Colonic mucosa (tissue), 4 donors: ENCODE results near the gene CNN3. TPM values are rescaled to one million over a fixed set of nuclear protein-coding genes. Genes with fewer than 3 reads are reported as not detected.

Source experiments
- DNase-seq: peaks from one replicate; pipeline ENCODE4 v3.0.0-alpha.2; 2020
- H3K27ac ChIP-seq: fragments of 200-600 bp; one replicate; pipeline ENCODE4 v1.8.0; 2021
- H3K27me3 ChIP-seq: fragments of 200-600 bp; one replicate; pipeline ENCODE4 v1.8.0; 2021
- H3K36me3 ChIP-seq: fragments of 200-600 bp; one replicate; pipeline ENCODE4 v1.8.0; 2021
- H3K4me1 ChIP-seq: fragments of 200-600 bp; one replicate; pipeline ENCODE4 v1.8.0; 2021; ENCODE audit warnings: mild to moderate bottlenecking
- H3K4me3 ChIP-seq: fragments of 200-600 bp; one replicate; pipeline ENCODE4 v1.8.0; 2021
- H3K9ac ChIP-seq, 2 donors: one replicate each; pipeline ENCODE4 v1.7.0; 2013; ENCODE audit warnings: control low read depth in 2 of 2, low read depth in 2 of 2, low read length in 2 of 2
- H3K9me3 ChIP-seq: fragments of 200-600 bp; one replicate; pipeline ENCODE4 v1.8.0; 2021
- intact Hi-C: fragments of 100-400 bp; cut with DNase I; formaldehyde crosslinking; loops from one replicate; pipeline ENCODE4 v1.14.1; 2022
- total RNA-seq, 2 donors: library from RNA; stranded (reverse); fragmentation: NEBNext Ultra II Directional in 1 of 2; extraction: Animal tissue kit (Norgen Biotek cat#: 25700) in 1 of 2; gene quantifications; one replicate each; pipeline ENCODE4 v1.2.1, GENCODE V29; 2021
- TF ChIP-seq, protein P1 (sequence below): fragments of 200-600 bp; IDR thresholded peaks from one replicate; pipeline ENCODE4 v1.8.0; 2022; ENCODE audit warnings: antibody characterized with exemption, mild to moderate bottlenecking
- donor health status: healthy.
- donor health status: DM: no; HTN: no; CAD: no.
- donor health status: DM: no; HTN: no; CAD: no.

The CNN3 gene
- total RNA-seq = 100 to 1,000 TPM; 117 to 164 TPM

GRCh38 chr1:94926915-94927404 is at the start of gene CNN3:
CNN3 (minus strand) TSS chr1:94927110; CDS start chr1:94926894, 216 bp downstream.
- H3K4me1 ChIP-seq = no peaks in the 10 kb centered on the region
- DNase-seq = peak; percentile 93
- TF ChIP-seq, protein P1, sequence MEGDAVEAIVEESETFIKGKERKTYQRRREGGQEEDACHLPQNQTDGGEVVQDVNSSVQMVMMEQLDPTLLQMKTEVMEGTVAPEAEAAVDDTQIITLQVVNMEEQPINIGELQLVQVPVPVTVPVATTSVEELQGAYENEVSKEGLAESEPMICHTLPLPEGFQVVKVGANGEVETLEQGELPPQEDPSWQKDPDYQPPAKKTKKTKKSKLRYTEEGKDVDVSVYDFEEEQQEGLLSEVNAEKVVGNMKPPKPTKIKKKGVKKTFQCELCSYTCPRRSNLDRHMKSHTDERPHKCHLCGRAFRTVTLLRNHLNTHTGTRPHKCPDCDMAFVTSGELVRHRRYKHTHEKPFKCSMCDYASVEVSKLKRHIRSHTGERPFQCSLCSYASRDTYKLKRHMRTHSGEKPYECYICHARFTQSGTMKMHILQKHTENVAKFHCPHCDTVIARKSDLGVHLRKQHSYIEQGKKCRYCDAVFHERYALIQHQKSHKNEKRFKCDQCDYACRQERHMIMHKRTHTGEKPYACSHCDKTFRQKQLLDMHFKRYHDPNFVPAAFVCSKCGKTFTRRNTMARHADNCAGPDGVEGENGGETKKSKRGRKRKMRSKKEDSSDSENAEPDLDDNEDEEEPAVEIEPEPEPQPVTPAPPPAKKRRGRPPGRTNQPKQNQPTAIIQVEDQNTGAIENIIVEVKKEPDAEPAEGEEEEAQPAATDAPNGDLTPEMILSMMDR = no peak
- H3K36me3 ChIP-seq = no peaks in the 10 kb centered on the region
- H3K9ac ChIP-seq = peak within 1 kb of the TSS; percentile 74 to 98
- peak within 1 kb of the TSS; percentile 98 for H3K27ac ChIP-seq
- no peaks in the 10 kb centered on the region for H3K9me3 ChIP-seq
- intact Hi-C loops = loop anchor here (5.0 kb wide), 1 partner anchor 65 kb away; no protein-coding TSS in a partner anchor
- H3K27me3 ChIP-seq = no peaks in the 10 kb centered on the region
- peak within 1 kb of the TSS; percentile 74 for H3K4me3 ChIP-seq

DNA sequence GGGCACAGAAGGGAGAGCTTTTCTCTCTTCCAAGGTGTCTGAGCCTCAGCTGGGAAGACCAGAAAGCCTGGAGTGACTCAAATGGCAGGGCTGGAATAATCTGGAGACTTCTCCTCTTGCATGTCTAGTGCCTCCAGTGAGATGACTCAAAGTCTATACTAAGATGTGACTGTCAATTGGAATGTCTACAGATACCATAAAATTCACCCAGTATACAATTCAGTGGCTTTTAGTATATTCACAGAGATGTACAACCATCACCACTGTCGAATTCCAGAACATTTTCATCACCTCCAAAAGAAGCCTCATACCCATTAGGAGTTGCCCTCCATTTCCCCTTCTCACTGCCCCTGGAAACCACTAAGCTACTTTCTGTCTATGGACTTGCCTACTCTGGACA is 47.9 kb upstream of the CNN3 start:
- no peak overlapping the region for H3K27ac ChIP-seq
- intact Hi-C loops = no loop called here

GRCh38 chr1:94974241-94974640 is 47.3 kb upstream of the CNN3 start:
- intact Hi-C loops = no loop called here
- Histone ChIP-seq H3K9ac (no peak overlapping the region), H3K4me1 (no peaks in the 10 kb centered on the region), H3K9me3 (no peaks in the 10 kb centered on the region), H3K27me3 (no peaks in the 10 kb centered on the region), H3K4me3 (no peak overlapping the region), H3K27ac (no peak overlapping the region), H3K36me3 (no peaks in the 10 kb centered on the region)
- TF ChIP-seq, protein P1 = no peak
- DNase-seq = no peak

More for the DNA sequence above, 47.9 kb upstream of the CNN3 start:
- TF ChIP-seq, protein P1 = no peak
- Histone ChIP-seq H3K36me3 (no peaks in the 10 kb centered on the region), H3K9me3 (no peaks in the 10 kb centered on the region), H3K9ac (no peak overlapping the region), H3K27me3 (no peaks in the 10 kb centered on the region), H3K4me1 (no peaks in the 10 kb centered on the region), H3K4me3 (no peak overlapping the region)
- DNase-seq = no peak

- intact Hi-C loops = no loop called here
- DNase-seq = no peak
- no peaks in the 10 kb centered on the region for H3K4me1 ChIP-seq
- TF ChIP-seq, protein P1 = no peak
- H3K9ac ChIP-seq = no peak overlapping the region
- no peaks in the 10 kb centered on the region for H3K36me3 ChIP-seq
- no peak overlapping the region for H3K4me3 ChIP-seq
- H3K27me3 ChIP-seq = no peaks in the 10 kb centered on the region
- H3K9me3 ChIP-seq = no peaks in the 10 kb centered on the region
- H3K27ac ChIP-seq = no peak overlapping the region
These were observed 46.5 kb upstream of the CNN3 start for GRCh38 chr1:94973309-94973922.

DNA sequence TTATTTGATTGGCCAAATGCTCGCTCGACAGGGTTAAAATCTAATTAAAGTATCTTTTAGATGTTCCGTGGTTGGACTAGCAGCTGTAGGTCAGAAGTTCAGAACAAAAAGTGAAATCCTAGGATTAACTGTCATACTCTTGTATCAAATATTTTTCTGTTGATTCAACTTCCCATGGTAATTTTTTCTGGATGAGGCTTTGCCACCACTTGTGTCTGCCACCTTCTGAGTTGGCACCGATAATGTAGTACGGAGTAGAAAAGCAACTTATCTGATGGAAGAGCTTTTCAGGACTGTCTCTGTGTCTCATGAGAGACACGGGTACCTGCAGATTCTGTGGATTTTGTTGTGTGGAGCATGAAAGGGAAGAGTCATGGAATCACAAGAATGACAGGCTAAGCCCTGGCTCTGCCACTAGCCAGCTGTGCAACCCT is 44.6 kb upstream of the CNN3 start:
- no peaks in the 10 kb centered on the region for H3K4me1 ChIP-seq
- no peaks in the 10 kb centered on the region for H3K36me3 ChIP-seq
- no peak for DNase-seq
- no peak overlapping the region for H3K27ac ChIP-seq
- intact Hi-C loops = no loop called here
- H3K4me3 ChIP-seq = no peak overlapping the region
- TF ChIP-seq, protein P1 = no peak
- H3K9ac ChIP-seq = no peak overlapping the region
- no peaks in the 10 kb centered on the region for H3K9me3 ChIP-seq
- H3K27me3 ChIP-seq = no peaks in the 10 kb centered on the region
